Adrenal gland (tissue), 5 donors: ENCODE data around the gene USF1.

ENCODE experiments used
- CTCF ChIP-seq, 6 experiments: fragments of 450-650 bp in 4 of 6; fragments of 200-600 bp in 2 of 6; sonication (generic) in 1 of 6; IDR thresholded peaks; 1 replicate in 5 of 6; 2 replicates in 1 of 6; pipeline versions ENCODE4 v1.5.1 to v1.8.0; 2016 to 2021; ENCODE audit warnings: antibody characterized with exemption in 6 of 6, mild to moderate bottlenecking in 2 of 6, moderate library complexity in 1 of 6
- POLR2A ChIP-seq, 2 donors: fragments of 450-650 bp; IDR thresholded peaks; one replicate each; pipeline ENCODE4 v1.6.1; 2017; ENCODE audit warnings: antibody characterized with exemption in 2 of 2, mild to moderate bottlenecking in 2 of 2, moderate library complexity in 1 of 2
- donor health status: DM: no; HTN: no; CAD: no.

- TF ChIP-seq CTCF (IDR thresholded peaks at IDR 0.05) (no peak), POLR2A (IDR thresholded peaks at IDR 0.05) (no peak)
Observed at GRCh38 chr1:161008869-161009510, 36.8 kb downstream of the USF1 start.
